GM21367 (cell line): Measurements from ENCODE around the gene NOTCH1.

Experiments
- ATAC-seq: cut with Tn5 transposase; IDR thresholded peaks from one replicate; pipeline ENCODE4 v1.9.1; 2021; ENCODE audit not compliant: unreplicated experiment

Gene NOTCH1

GRCh38 chr9:136518623-136519022 lies 27.2 kb downstream of the NOTCH1 start:
- ATAC-seq, result no peak

- ATAC-seq, result no peak
These were observed 27.9 kb downstream of the NOTCH1 start for GRCh38 chr9:136517950-136518349.

- ATAC-seq, result no peak
These were observed 28.7 kb downstream of the NOTCH1 start for GRCh38 chr9:136517012-136517743.

DNA sequence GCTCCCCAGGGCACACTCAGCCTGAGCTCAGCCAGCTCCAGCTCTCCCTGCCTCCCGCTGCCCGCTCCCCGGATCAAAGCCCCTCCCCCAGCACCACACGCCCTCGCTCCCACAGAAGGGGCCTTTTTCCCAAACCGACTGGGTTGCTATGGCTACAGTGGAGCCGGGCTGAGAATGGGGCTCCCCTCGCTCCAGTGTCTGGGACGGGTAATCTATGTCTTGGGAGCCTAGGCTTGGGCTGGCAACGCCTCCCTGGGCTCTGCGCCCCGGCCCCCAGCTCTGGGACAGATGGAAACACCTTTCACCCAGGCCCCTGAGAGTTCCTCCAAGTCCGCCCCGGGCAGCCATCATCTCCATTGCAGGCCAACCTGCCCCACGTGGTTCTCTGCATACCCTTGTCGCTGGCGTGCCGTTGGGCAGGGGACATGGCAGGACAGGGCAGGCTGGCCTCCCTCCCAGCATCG lies 29.6 kb downstream of the NOTCH1 start:
- ATAC-seq, result no peak

- no peak for ATAC-seq
These were observed 30.6 kb downstream of the NOTCH1 start for GRCh38 chr9:136515276-136515675.

GRCh38 chr9:136514022-136514714 lies 31.7 kb downstream of the NOTCH1 start:
- no peak for ATAC-seq

GRCh38 chr9:136513191-136513590 lies 32.7 kb downstream of the NOTCH1 start:
- ATAC-seq, result no peak

DNA sequence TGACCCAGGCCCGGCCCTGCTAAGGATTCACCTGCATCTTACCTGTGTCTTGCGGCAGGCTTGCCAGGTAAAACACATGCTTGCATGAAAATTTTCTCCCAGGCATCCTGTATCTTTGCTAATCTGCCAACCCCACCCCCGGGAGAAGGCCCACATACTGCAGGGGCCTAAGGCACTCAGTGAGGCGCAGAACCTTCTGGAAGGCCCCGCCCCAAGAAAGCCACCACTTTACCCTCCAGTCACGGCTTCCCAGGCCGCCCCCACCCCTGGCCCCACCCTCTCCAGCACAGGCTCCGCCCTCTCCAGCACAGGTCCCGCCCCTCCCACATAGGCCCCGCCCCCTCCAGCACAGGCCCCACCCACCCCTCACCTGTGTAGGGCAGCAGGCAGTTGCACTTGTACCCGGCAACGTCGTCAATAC lies 33.2 kb downstream of the NOTCH1 start:
- no peak for ATAC-seq

DNA sequence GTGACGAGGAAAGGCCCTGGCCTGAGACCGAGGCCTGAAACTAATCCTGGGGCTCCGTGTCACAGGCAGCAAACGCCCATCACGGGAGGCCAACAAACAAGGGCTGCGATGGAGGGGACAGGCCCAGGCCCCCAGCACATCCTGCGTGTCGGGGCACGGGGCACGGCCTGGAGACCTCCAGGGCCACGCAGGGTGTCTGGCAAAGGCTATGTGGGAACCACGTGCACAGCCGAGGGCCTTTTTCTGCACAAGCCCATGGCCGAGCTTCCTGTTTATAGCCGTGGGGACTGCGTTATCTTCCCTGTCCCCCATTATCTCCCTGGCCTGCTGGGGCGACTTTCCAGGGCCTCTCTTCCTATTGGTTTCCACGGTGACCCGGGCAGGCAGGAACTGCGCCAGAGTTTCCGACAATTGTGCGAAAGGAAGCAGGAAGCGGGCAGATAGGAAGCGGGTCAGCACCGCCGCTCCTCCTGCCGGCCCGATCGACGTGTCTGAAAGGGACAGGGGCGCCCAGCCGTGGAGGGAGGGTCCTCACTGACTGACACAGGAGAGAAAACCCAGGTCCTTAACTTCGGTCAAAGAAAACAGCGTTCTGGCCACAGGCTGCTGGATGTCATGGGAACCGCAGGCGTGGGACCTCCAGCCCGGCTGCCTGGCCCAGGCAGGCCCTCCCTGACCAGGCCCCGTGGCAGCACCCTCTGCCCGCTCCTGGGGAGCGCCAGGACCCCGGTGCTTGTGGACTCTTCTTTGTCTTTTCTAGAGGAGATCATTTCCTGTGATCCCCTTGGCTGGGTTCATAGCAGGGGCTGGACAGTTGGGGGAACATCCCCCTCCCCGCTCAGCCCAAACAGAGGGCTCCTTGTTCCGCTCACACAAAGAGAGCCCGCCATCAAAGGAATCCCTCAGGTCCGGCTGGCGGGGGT lies 33.9 kb downstream of the NOTCH1 start:
- ATAC-seq, result no peak

DNA sequence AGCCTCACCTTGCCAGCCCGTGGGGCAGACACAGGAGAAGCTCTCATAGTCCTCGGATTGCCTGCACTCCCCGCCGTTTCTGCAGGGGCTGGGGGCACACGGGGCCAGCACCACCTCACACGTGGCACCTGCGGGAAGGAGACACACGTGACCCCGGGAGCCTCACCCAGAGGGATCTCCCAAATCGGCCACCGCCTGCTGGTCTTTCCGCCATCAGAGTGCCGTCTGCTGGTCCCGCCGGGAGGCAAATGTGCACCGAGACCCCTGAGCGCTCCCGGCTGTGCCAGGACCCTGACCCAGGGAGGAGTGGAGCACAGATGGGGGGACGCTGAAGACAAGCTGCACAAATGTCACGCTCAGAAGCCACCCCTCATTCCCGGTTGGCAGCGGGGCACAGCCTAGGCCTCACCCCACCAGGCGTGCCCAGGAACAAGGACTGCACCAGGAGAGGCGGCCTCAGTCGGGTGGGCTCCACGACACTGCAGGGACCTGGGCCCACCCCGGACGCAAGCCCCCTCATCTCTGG lies 34.6 kb downstream of the NOTCH1 start:
- ATAC-seq, result no peak

- ATAC-seq, result no peak
These were observed 35.3 kb downstream of the NOTCH1 start for GRCh38 chr9:136510561-136510960.

GRCh38 chr9:136509549-136509948 lies 36.3 kb downstream of the NOTCH1 start:
- ATAC-seq, result no peak

- no peak for ATAC-seq
These were observed 36.9 kb downstream of the NOTCH1 start for GRCh38 chr9:136508729-136509500.

DNA sequence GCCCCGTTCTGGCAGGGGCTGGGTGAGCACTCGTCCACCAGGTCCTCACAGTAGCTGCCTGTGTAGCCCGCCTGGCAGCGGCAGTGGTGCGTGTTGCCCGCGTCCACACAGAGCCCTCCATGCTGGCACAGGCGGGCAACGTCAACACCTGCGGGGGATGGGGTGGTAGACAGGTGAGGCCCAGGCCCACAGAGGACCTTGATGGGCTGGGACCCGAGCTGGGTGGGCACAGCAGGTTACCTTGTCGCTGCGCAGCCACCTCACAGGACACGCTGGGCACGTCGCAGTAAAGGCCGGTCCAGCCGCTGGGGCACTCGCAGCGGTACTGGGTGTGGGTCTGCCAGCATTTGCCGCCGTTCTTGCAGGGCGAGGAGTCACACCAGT lies 37.9 kb downstream of the NOTCH1 start:
- ATAC-seq, result no peak

GRCh38 chr9:136507221-136507991 lies 38.4 kb downstream of the NOTCH1 start:
- no peak for ATAC-seq

DNA sequence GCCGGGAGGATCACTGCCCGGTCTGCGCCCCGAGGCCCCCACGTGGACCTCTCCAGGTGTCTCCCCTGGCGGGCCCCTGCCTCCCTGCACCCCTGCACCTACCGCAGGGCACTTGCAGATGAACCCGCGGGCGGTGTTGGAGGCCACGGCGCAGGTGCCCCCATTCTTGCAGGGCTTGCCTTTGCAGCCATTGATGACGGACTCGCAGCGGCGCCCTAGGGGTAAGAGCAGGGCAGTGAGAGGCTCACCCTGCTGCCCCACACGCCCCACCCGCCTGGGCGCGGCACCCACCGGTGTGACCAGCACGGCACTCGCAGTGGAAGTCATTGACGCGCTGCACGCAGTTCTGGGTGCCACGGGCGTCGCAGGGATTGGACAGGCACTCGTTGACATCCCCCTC lies 39.4 kb downstream of the NOTCH1 start:
- no peak for ATAC-seq

- no peak for ATAC-seq
These were observed 40.1 kb downstream of the NOTCH1 start for GRCh38 chr9:136505406-136506403.

DNA sequence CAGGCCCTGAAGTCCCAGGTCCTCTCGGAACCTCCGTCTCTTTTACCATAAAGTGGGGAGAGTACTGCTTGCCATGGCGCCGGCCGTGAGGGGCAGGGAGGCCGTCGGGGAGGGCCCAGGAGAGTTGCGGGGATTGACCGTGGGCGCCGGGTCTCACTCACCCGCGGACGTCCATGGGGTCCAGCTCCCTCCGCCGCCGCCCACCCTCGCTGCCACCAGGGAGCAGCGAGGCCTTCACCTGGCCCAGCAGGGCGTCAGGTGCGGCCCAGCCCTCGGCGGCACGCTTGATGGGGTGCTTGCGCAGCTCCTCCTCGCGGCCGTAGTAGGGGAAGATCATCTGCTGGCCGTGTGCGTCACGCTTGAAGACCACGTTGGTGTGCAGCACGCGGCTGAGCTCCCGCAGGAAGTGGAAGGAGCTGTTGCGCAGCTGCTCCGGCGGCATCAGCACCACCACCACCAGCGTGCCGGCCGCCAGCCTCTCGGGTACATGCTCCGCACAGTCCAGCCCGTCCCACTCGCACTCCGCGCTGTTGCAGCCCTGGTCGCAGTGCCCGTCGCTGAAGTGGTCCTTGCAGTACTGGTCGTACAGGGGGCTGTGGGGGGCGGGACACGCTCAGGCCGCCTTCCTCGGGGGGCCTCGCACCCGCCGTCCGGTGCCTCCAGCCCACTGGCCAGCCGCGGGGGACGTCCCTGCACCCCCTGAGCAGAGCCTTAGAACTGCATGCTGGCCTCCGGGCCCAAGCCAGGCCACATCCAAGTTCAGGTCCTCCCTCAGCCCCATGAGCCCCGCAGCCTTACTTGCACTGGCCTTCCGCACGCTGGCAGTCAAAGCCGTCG lies 41.1 kb downstream of the NOTCH1 start:
- ATAC-seq, result no peak
